Immature natural killer cell (primary cell): ENCODE measurements around the gene ACP2. TPM values are rescaled to one million over a fixed set of nuclear protein-coding genes. Genes with fewer than 3 reads are reported as not detected.

Source experiments
- DNase-seq, 3 donors: peaks; one replicate each; pipeline ENCODE4 v3.0.0; 2022; ENCODE audit warnings: mixed read lengths in 1 of 3
- H3K27ac Mint-ChIP-seq, 6 donors: one replicate each; pipeline ENCODE4 v1.8.0; 2020; ENCODE audit warnings: mixed read lengths in 6 of 6, mild to moderate bottlenecking in 5 of 6, inconsistent platforms in 4 of 6, moderate library complexity in 3 of 6
- H3K27me3 Mint-ChIP-seq, 3 donors: one replicate each; pipeline ENCODE4 v1.8.0; 2020 to 2021; ENCODE audit warnings: low read depth in 3 of 3, mild to moderate bottlenecking in 3 of 3, mixed read lengths in 3 of 3, moderate library complexity in 3 of 3, inconsistent platforms in 1 of 3
- H3K36me3 Mint-ChIP-seq, 3 donors: one replicate each; pipeline ENCODE4 v1.8.0; 2020; ENCODE audit warnings: mixed read lengths in 3 of 3, inconsistent platforms in 2 of 3, mild to moderate bottlenecking in 2 of 3
- H3K4me1 Mint-ChIP-seq, 2 donors: one replicate each; pipeline ENCODE4 v1.8.0; 2020; ENCODE audit warnings: inconsistent platforms in 2 of 2, mild to moderate bottlenecking in 2 of 2, mixed read lengths in 2 of 2, moderate library complexity in 1 of 2
- H3K4me3 Mint-ChIP-seq, 5 donors: one replicate each; pipeline ENCODE4 v1.8.0; 2020; ENCODE audit warnings: mild to moderate bottlenecking in 5 of 5, mixed read lengths in 5 of 5, inconsistent platforms in 3 of 5, moderate library complexity in 3 of 5
- H3K9me3 Mint-ChIP-seq, 6 donors: one replicate each; pipeline ENCODE4 v1.8.0; 2020; ENCODE audit warnings: mild to moderate bottlenecking in 6 of 6, mixed read lengths in 6 of 6, inconsistent platforms in 4 of 6, moderate library complexity in 3 of 6
- polyA plus RNA-seq, 3 donors: library from polyadenylated mRNA; unstranded; fragments of 300-500 nt; fragmentation: Illumina TruSeq; gene quantifications; one replicate each; pipeline ENCODE4 v1.2.3, GENCODE V29; 2021

The ACP2 gene
- polyA plus RNA-seq, 3 donors from 2014 or later, result 6.6 to 20.1 (median 19.2) TPM

DNA sequence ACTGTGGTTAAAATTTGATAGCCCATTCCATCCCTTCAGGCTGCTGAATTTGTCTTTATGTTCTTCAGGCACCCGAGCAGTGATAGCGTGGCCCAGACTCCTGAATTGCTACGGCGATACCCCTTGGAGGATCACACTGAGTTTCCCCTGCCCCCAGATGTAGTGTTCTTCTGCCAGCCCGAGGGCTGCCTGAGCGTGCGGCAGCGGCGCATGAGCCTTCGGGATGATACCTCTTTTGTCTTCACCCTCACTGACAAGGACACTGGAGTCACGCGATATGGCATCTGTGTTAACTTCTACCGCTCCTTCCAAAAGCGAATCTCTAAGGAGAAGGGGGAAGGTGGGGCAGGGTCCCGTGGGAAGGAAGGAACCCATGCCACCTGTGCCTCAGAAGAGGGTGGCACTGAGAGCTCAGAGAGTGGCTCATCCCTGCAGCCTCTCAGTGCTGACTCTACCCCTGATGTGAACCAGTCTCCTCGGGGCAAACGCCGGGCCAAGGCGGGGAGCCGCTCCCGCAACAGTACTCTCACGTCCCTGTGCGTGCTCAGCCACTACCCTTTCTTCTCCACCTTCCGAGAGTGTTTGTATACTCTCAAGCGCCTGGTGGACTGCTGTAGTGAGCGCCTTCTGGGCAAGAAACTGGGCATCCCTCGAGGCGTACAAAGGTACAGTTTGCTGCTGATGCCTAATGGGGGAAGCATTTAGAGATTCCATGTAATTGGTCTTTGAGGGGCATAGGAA is 26.1 kb upstream of the ACP2 start:
- Mint-ChIP-seq H3K9me3 (no peaks in the 10 kb centered on the region), H3K27me3 (peaks cover 4 to 12% (median 8%) of the 10 kb centered on the region in 3 donors), H3K27ac (peak overlapping the region in 1 of 6 donors; percentile 1), H3K4me1 (peaks cover 39 to 56% of the 10 kb centered on the region in 2 donors), H3K36me3 (peaks cover 14 to 42% (median 21%) of the 10 kb centered on the region in 3 donors), H3K4me3 (no peak overlapping the region)
- DNase-seq, result no peak

DNA sequence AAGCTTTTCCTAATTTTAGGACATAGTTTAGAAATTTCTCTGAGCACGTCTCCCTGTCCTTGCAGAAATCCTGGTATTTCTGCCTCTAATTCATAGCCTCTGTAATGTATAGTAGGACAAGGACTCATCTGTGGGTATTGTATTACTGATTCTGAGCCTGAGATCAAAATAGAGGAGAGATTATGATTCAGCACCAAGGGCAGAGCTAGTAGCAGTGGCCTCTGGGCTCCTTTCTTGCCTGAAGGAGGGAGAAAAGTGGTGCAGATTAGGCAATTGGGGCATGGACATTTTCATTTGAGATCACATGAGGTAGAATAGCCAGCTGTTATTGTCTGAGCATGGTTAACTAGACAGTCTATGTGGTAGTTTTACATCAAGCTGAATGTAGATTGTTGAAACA is 24.1 kb upstream of the ACP2 start:
- DNase-seq, result no peak
- peak overlapping the region; percentile 4 to 92 (median 52) for H3K27ac Mint-ChIP-seq
- peak overlapping the region in 4 of 5 donors; percentile 2 to 51 (median 42) for H3K4me3 Mint-ChIP-seq
- H3K9me3 Mint-ChIP-seq, result no peaks in the 10 kb centered on the region
- peaks cover 12 to 22% (median 16%) of the 10 kb centered on the region in 3 donors for H3K27me3 Mint-ChIP-seq
- peaks cover 55 to 72% of the 10 kb centered on the region in 2 donors for H3K4me1 Mint-ChIP-seq
- H3K36me3 Mint-ChIP-seq, result peaks cover 10 to 25% (median 14%) of the 10 kb centered on the region in 3 donors

GRCh38 chr11:47271961-47272661 is 23.5 kb upstream of the ACP2 start:
- peaks cover 9 to 25% (median 13%) of the 10 kb centered on the region in 3 donors for H3K36me3 Mint-ChIP-seq
- H3K4me3 Mint-ChIP-seq, result peak overlapping the region; percentile 80 to 91 (median 87)
- H3K4me1 Mint-ChIP-seq, result peaks cover 57 to 73% of the 10 kb centered on the region in 2 donors
- DNase-seq, result peak in 1 of 3 donors; percentile 24
- H3K9me3 Mint-ChIP-seq, result no peaks in the 10 kb centered on the region
- H3K27ac Mint-ChIP-seq, result peak overlapping the region; percentile 83 to 96 (median 91)
- H3K27me3 Mint-ChIP-seq, result peaks cover 12 to 22% (median 16%) of the 10 kb centered on the region in 3 donors

DNA sequence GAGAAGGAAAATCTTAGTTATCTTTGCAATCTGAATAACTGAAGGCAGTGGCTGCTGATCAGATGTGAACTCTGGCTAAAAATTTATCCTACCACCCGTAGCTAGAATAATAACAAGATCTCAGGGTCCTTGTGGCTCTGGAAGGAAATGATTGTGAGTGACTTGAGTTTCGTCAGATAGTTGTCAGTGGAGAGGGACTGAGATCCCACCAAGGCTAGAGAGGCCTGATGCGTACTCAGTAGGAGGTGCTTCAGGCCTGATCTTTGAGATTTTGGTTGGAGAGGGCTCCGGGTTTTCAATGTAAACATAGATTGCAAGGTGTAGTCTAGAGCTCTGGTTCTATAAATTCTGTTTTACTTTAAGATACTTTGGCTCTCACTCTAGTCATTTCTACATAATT is 22.7 kb upstream of the ACP2 start:
- no peaks in the 10 kb centered on the region for H3K9me3 Mint-ChIP-seq
- peaks cover 5 to 17% (median 8%) of the 10 kb centered on the region in 3 donors for H3K36me3 Mint-ChIP-seq
- H3K27ac Mint-ChIP-seq, result peak overlapping the region; percentile 83 to 96 (median 91)
- peaks cover 12 to 22% (median 16%) of the 10 kb centered on the region in 3 donors for H3K27me3 Mint-ChIP-seq
- H3K4me1 Mint-ChIP-seq, result peaks cover 57 to 66% of the 10 kb centered on the region in 2 donors
- no peak for DNase-seq
- peak overlapping the region; percentile 80 to 91 (median 87) for H3K4me3 Mint-ChIP-seq

DNA sequence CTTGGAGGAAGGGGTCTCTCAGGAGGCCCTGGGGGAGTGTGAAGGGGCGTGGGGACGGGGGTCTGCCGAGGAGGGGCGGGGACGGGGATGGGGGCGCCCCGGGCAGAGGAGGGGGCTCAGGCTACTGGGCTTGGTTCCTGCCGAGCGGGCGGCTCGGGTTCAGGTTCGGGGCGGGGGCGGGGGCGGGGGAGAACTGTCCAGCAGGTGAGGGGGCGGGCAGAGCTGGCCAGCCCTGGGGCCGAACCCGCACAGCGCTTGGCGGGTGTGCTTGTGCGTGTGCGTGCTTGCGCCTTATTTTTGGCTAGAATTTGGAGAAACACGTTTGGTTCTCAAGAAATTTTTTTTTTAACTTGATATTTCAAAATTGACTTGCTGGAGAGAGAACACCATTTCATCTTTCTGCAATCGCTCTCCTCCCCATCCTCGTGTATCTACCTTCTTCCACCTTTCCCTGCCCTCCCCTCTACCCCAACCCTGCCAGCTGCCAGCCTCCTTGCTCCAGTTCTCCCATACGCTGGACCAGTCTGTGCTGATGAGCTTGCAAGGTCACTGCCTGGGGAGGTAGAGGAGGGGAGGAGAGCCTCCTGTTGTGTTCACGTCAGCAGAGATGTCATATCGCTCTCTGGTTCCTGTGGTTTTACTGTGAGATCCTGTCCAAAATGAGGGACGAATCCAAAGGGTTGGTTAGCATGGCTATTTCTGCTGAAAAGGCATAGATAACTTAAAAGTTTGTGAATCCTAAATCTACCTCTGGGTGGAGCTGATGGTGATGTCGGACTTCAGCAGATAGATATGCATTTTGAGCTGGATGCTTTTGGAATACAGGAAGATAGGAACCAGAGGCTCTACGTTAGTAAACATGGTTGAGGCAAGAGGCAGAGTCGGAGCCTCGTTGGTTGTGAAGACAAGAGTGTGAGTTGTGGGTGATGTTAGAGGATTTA is 22.0 kb upstream of the ACP2 start:
- Mint-ChIP-seq H3K27ac (peak overlapping the region; percentile 83 to 96 (median 91)), H3K4me1 (peaks cover 60 to 63% of the 10 kb centered on the region in 2 donors), H3K36me3 (peaks cover 0 to 10% (median under 1%) of the 10 kb centered on the region in 3 donors), H3K4me3 (peak overlapping the region; percentile 80 to 91 (median 87)), H3K9me3 (no peaks in the 10 kb centered on the region), H3K27me3 (peaks cover 12 to 22% (median 16%) of the 10 kb centered on the region in 3 donors)
- peak; percentile 78 to 82 (median 79) for DNase-seq

DNA sequence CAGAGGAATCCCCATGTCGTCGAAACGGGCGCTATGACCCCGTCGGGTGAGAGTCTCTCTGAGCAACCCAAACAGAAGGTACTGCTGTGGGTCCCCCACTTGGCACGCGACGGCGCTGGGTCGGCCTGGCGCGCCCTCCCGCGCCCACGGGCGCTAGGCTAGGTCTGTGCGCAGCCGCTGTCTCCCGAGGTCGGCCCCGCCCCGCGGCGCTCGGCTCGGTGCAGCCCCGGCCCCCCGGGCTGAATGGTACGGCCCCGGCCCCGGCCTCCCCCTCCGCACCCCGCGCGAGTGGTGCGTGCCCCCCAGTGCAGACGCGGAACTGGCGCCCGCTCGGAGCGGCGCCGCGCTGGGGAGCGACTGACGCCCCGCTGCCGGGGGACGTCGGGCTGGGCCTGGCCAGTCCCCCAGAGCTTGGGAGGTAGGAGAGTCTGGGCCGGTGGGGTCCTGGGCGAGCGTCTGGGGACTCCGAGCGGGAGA is 21.3 kb upstream of the ACP2 start, which contains the start of gene MADD:
MADD (plus strand) TSS at position 305 of the 477 bp plus-strand sequence.
- Mint-ChIP-seq H3K9me3 (no peaks in the 10 kb centered on the region), H3K4me3 (peak within 1 kb of the TSS; percentile 87 to 97 (median 91)), H3K36me3 (peaks cover 0 to 10% (median 0%) of the 10 kb centered on the region in 3 donors), H3K4me1 (peaks cover 65 to 70% of the 10 kb centered on the region in 2 donors), H3K27ac (peak within 1 kb of the TSS; percentile 83 to 98 (median 94)), H3K27me3 (peaks cover 12 to 22% (median 16%) of the 10 kb centered on the region in 3 donors)
- DNase-seq, result peak; percentile 90 to 93 (median 91)

- Mint-ChIP-seq H3K4me1 (peaks cover 61 to 64% of the 10 kb centered on the region in 2 donors), H3K9me3 (no peaks in the 10 kb centered on the region), H3K4me3 (peak overlapping the region; percentile 86 to 97 (median 91)), H3K36me3 (peaks cover 0 to 5% (median 0%) of the 10 kb centered on the region in 3 donors), H3K27me3 (peaks cover 12 to 22% (median 16%) of the 10 kb centered on the region in 3 donors), H3K27ac (peak overlapping the region; percentile 83 to 98 (median 94))
- DNase-seq, result peak; percentile 79 to 86 (median 84)
These were observed 20.6 kb upstream of the ACP2 start for GRCh38 chr11:47269002-47269828.

DNA sequence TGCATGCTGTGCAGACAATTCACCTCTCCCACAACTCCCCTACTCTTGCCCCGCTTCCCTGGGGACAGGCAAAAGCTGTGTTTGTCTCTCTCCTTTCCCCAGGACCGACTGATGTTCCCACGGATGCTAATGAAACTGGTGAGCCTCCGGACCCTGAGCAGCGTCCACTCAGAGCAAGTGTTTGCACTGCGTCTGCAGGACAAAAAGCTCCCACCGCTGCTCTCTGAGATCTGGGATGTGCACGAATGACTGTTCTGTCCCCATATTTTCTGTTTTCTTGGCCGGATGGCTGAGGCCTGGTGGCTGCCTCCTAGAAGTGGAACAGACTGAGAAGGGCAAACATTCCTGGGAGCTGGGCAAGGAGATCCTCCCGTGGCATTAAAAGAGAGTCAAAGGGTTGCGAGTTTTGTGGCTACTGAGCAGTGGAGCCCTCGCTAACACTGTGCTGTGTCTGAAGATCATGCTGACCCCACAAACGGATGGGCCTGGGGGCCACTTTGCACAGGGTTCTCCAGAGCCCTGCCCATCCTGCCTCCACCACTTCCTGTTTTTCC is 19.9 kb upstream of the ACP2 start:
- no peaks in the 10 kb centered on the region for H3K36me3 Mint-ChIP-seq
- H3K27ac Mint-ChIP-seq, result peak overlapping the region; percentile 83 to 98 (median 94)
- peaks cover 54 to 57% of the 10 kb centered on the region in 2 donors for H3K4me1 Mint-ChIP-seq
- no peaks in the 10 kb centered on the region for H3K9me3 Mint-ChIP-seq
- H3K27me3 Mint-ChIP-seq, result peaks cover 12 to 22% (median 16%) of the 10 kb centered on the region in 3 donors
- peak overlapping the region; percentile 86 to 97 (median 91) for H3K4me3 Mint-ChIP-seq
- DNase-seq, result no peak

- Mint-ChIP-seq H3K36me3 (no peaks in the 10 kb centered on the region), H3K27me3 (peaks cover 12 to 22% (median 16%) of the 10 kb centered on the region in 3 donors), H3K4me3 (peak overlapping the region; percentile 86 to 97 (median 91)), H3K9me3 (no peaks in the 10 kb centered on the region), H3K27ac (peak overlapping the region; percentile 83 to 98 (median 94)), H3K4me1 (peaks cover 51% of the 10 kb centered on the region in 2 donors)
- no peak for DNase-seq
These were observed 19.3 kb upstream of the ACP2 start for GRCh38 chr11:47267876-47268275.

DNA sequence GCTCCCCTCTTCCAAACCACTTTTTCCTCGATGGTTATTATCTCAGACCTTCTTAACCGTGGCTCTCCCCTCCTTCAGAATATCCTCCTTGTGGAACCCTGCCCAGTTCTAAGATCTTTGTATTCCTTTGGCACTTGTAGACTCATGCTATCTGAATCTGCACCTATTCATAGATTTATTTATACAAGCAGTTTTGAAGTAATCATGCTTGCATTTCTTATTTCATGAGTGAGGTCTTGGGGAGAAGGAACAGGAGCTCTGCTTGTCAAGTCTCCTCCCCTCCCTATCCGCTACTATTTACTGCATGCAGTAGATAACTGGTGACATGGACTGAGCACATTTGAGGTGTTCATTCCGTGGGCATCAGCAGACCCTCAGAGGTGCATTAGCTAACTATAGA is 15.9 kb upstream of the ACP2 start:
- peaks cover 8 to 12% (median 8%) of the 10 kb centered on the region in 3 donors for H3K27me3 Mint-ChIP-seq
- DNase-seq, result no peak
- H3K9me3 Mint-ChIP-seq, result no peaks in the 10 kb centered on the region
- H3K4me1 Mint-ChIP-seq, result peaks cover 28 to 32% of the 10 kb centered on the region in 2 donors
- peak overlapping the region in 2 of 6 donors; percentile 6 to 36 for H3K27ac Mint-ChIP-seq
- no peak overlapping the region for H3K4me3 Mint-ChIP-seq
- peaks cover 0 to 3% (median 0%) of the 10 kb centered on the region in 3 donors for H3K36me3 Mint-ChIP-seq

GRCh38 chr11:47264119-47264518 is 15.5 kb upstream of the ACP2 start:
- Mint-ChIP-seq H3K4me3 (no peak overlapping the region), H3K4me1 (peaks cover 29 to 34% of the 10 kb centered on the region in 2 donors), H3K27ac (peak overlapping the region in 2 of 6 donors; percentile 14 to 36), H3K9me3 (no peaks in the 10 kb centered on the region), H3K27me3 (peaks cover 6 to 9% (median 6%) of the 10 kb centered on the region in 3 donors), H3K36me3 (peaks cover 0 to 3% (median 0%) of the 10 kb centered on the region in 3 donors)
- DNase-seq, result no peak
